Measurements from ENCODE around the gene GREB1L.
"Not testable (repeated sequence)": the region's sequence is repeated elsewhere in the genome, so short reads cannot be mapped to it uniquely, and the experiment has no call there.

The GREB1L gene

GRCh38 chr18:21262979-21263378, 20.9 kb downstream of the GREB1L start:
- DNase-seq (ENCODE audit: low read depth in 2 of 3, low spot score in 1 of 3) = no peak

- no peak for DNase-seq (ENCODE audit: low read depth in 2 of 3, low spot score in 1 of 3)
Observed at GRCh38 chr18:21264651-21265050, 22.6 kb downstream of the GREB1L start.

- no peak for DNase-seq (ENCODE audit: low read depth in 2 of 3, low spot score in 1 of 3)
Observed at GRCh38 chr18:21265971-21266673, 24.1 kb downstream of the GREB1L start.

- no peak for DNase-seq (ENCODE audit: low read depth in 2 of 3, low spot score in 1 of 3)
Observed at GRCh38 chr18:21267400-21267799, 25.4 kb downstream of the GREB1L start.

GRCh38 chr18:21269349-21269748, 27.3 kb downstream of the GREB1L start:
- DNase-seq (ENCODE audit: low read depth in 2 of 3, low spot score in 1 of 3) = no peak

- no peak for DNase-seq (ENCODE audit: low read depth in 2 of 3, low spot score in 1 of 3)
Observed at GRCh38 chr18:21270453-21270852, 28.4 kb downstream of the GREB1L start.

GRCh38 chr18:21272016-21272579, 30.1 kb downstream of the GREB1L start:
- no peak for DNase-seq (ENCODE audit: low read depth in 2 of 3, low spot score in 1 of 3)

- no peak for DNase-seq (ENCODE audit: low read depth in 2 of 3, low spot score in 1 of 3)
Observed at GRCh38 chr18:21273568-21273967, 31.5 kb downstream of the GREB1L start.

GRCh38 chr18:21275645-21276044, 33.6 kb downstream of the GREB1L start:
- no peak for DNase-seq (ENCODE audit: low read depth in 2 of 3, low spot score in 1 of 3)

- DNase-seq (ENCODE audit: low read depth in 2 of 3, low spot score in 1 of 3) = no peak
Observed at GRCh38 chr18:21277578-21277977, 35.5 kb downstream of the GREB1L start.

- DNase-seq (ENCODE audit: low read depth in 2 of 3, low spot score in 1 of 3) = not testable (repeated sequence)
Observed at GRCh38 chr18:21278218-21278617, 36.2 kb downstream of the GREB1L start.

- DNase-seq (ENCODE audit: low read depth in 2 of 3, low spot score in 1 of 3) = no peak
Observed at GRCh38 chr18:21281603-21282002, 39.6 kb downstream of the GREB1L start.

GRCh38 chr18:21284540-21284939, 42.5 kb downstream of the GREB1L start:
- DNase-seq (ENCODE audit: low read depth in 2 of 3, low spot score in 1 of 3) = no peak

GRCh38 chr18:21289827-21290226, 47.8 kb downstream of the GREB1L start:
- DNase-seq (ENCODE audit: low read depth in 2 of 3, low spot score in 1 of 3) = no peak

- DNase-seq (ENCODE audit: low read depth in 2 of 3, low spot score in 1 of 3) = no peak
Observed at GRCh38 chr18:21291106-21291505, 49.1 kb downstream of the GREB1L start.

GRCh38 chr18:21293479-21293878, 51.4 kb downstream of the GREB1L start:
- DNase-seq (ENCODE audit: low read depth in 2 of 3, low spot score in 1 of 3) = no peak

GRCh38 chr18:21295101-21295500, 53.1 kb downstream of the GREB1L start:
- no peak for DNase-seq (ENCODE audit: low read depth in 2 of 3, low spot score in 1 of 3)

- DNase-seq (ENCODE audit: low read depth in 2 of 3, low spot score in 1 of 3) = no peak
Observed at GRCh38 chr18:21296045-21296444, 54.0 kb downstream of the GREB1L start.

- no peak for DNase-seq (ENCODE audit: low read depth in 2 of 3, low spot score in 1 of 3)
Observed at GRCh38 chr18:21298351-21298750, 56.3 kb downstream of the GREB1L start.

- DNase-seq (ENCODE audit: low read depth in 2 of 3, low spot score in 1 of 3) = no peak
Observed at GRCh38 chr18:21300035-21300907, 58.2 kb downstream of the GREB1L start.

- no peak for DNase-seq (ENCODE audit: low read depth in 2 of 3, low spot score in 1 of 3)
Observed at GRCh38 chr18:21300908-21301200, 58.8 kb downstream of the GREB1L start.

- DNase-seq (ENCODE audit: low read depth in 2 of 3, low spot score in 1 of 3) = no peak
Observed at GRCh38 chr18:21303445-21303844, 61.4 kb downstream of the GREB1L start.
